Keratinocyte (primary cell): ENCODE measurements around the gene CCDC7. TPM values are rescaled to one million over a fixed set of nuclear protein-coding genes. Genes with fewer than 3 reads are reported as not detected.

Source experiments
- DNase-seq: peaks from one replicate; pipeline ENCODE4 v3.0.0-alpha.2; 2011; ENCODE audit warnings: low read depth, missing footprints, low spot score
- FAIRE-seq: peaks from 2 replicates; lab custom pipeline; 2011; peaks lifted over from hg19 to GRCh38; lab: Jason Lieb, UNC
- H2AFZ ChIP-seq: 2 replicates; pipeline ENCODE4 v1.6.0; 2012; ENCODE audit warnings: low read length, control low read depth, inconsistent platforms; ENCODE audit not compliant: control insufficient read depth
- H3K27ac ChIP-seq: 2 replicates; pipeline ENCODE4 v1.5.1; 2011; ENCODE audit warnings: low read length; ENCODE audit not compliant: control insufficient read depth, insufficient read depth
- H3K27me3 ChIP-seq: 3 replicates; pipeline ENCODE4 v1.6.0; 2011; ENCODE audit warnings: low read length; ENCODE audit not compliant: control insufficient read depth, insufficient read depth; ENCODE audit errors: extremely low read depth
- H3K36me3 ChIP-seq, 2 experiments: 2 replicates in 1 of 2; 3 replicates in 1 of 2; pipeline ENCODE4 v1.5.1; 2011; ENCODE audit warnings: low read length in 2 of 2, mild to moderate bottlenecking in 1 of 2; ENCODE audit not compliant: control insufficient read depth in 2 of 2, insufficient read depth in 2 of 2; ENCODE audit errors: extremely low read depth in 1 of 2
- H3K4me1 ChIP-seq: 3 replicates; pipeline ENCODE4 v1.5.1; 2011; ENCODE audit warnings: low read length; ENCODE audit not compliant: control insufficient read depth, insufficient read depth; ENCODE audit errors: extremely low read depth
- H3K4me2 ChIP-seq: 3 replicates; pipeline ENCODE4 v1.6.0; 2011; ENCODE audit warnings: low read depth, low read length; ENCODE audit not compliant: control insufficient read depth, insufficient read depth; ENCODE audit errors: extremely low read depth
- H3K4me3 ChIP-seq, 3 experiments: fragments of 200-600 bp in 1 of 3; sonication (generic) in 1 of 3; 2 replicates in 2 of 3; 3 replicates in 1 of 3; pipeline ENCODE4 v1.5.1; 2011 to 2016; ENCODE audit warnings: low read length in 3 of 3, mild to moderate bottlenecking in 3 of 3, control low read depth in 2 of 3, inconsistent platforms in 1 of 3, low read depth in 1 of 3, mixed read lengths in 1 of 3, mixed run types in 1 of 3, moderate library complexity in 1 of 3; ENCODE audit not compliant: control insufficient read depth in 2 of 3, insufficient read depth in 2 of 3; ENCODE audit errors: extremely low read depth in 1 of 3
- H3K79me2 ChIP-seq: 2 replicates; pipeline ENCODE4 v1.6.0; 2012; ENCODE audit warnings: low read length; ENCODE audit not compliant: control insufficient read depth, insufficient read depth
- H3K9ac ChIP-seq: 3 replicates; pipeline ENCODE4 v1.6.0; 2011; ENCODE audit warnings: low read length; ENCODE audit not compliant: control insufficient read depth, insufficient read depth; ENCODE audit errors: extremely low read depth
- H3K9me1 ChIP-seq: 3 replicates; pipeline ENCODE4 v1.6.0; 2011; ENCODE audit warnings: low read length; ENCODE audit not compliant: control insufficient read depth, insufficient read depth; ENCODE audit errors: extremely low read depth
- H3K9me3 ChIP-seq: 2 replicates; pipeline ENCODE4 v1.5.1; 2012; ENCODE audit warnings: low read depth, low read length; ENCODE audit not compliant: control insufficient read depth
- H4K20me1 ChIP-seq: 3 replicates; pipeline ENCODE4 v1.6.0; 2011; ENCODE audit warnings: low read length; ENCODE audit not compliant: control insufficient read depth, insufficient read depth; ENCODE audit errors: extremely low read depth
- EZH2 ChIP-seq: IDR thresholded peaks from one replicate; pipeline ENCODE4 v1.6.1; 2012; ENCODE audit warnings: inconsistent platforms, mild to moderate bottlenecking, low read length, moderate library complexity
- dilution Hi-C: fragments of 300-500 bp; cut with MboI; formaldehyde crosslinking; loops from one replicate; pipeline ENCODE4 v1.7.0; 2020; ENCODE audit warnings: low sequenced_read_pairs; ENCODE audit not compliant: extremely low pct_ligation_motif_present
- polyA plus RNA-seq, 5 experiments: library from polyadenylated mRNA; depleted of rRNA in 3 of 5; stranded (reverse) in 3 of 5; stranded (forward) in 1 of 5; unstranded in 1 of 5; fragments of >200 nt; gene quantifications; 1 replicate in 1 of 5; 2 replicates in 3 of 5; 3 replicates in 1 of 5; pipeline versions ENCODE4 v1.2.1 to v1.2.3, GENCODE V29; 2011 to 2012; ENCODE audit warnings: missing spikeins in 2 of 5, low read depth in 1 of 5, low replicate concordance in 1 of 5
- TF ChIP-seq, protein P1 (sequence below), 3 experiments: IDR thresholded peaks in 1 of 3; conservative IDR thresholded peaks in 1 of 3; optimal IDR thresholded peaks in 1 of 3; 2 replicates in 2 of 3; 3 replicates in 1 of 3; pipeline versions ENCODE3 to v1.5.1; 2011; ENCODE audit warnings: low read length in 3 of 3, mild to moderate bottlenecking in 3 of 3, moderate library complexity in 2 of 3, control low read depth in 1 of 3, inconsistent platforms in 1 of 3; ENCODE audit not compliant: insufficient read depth in 2 of 3; ENCODE audit errors: extremely low read depth in 1 of 3

Gene CCDC7
- polyA plus RNA-seq, 1 donor (not counting 4 experiments of a cell fraction or from before 2014, with no cell fraction given): 1.1 TPM

- Histone ChIP-seq H2AFZ (no peak overlapping the region), H4K20me1 (no peaks in the 10 kb centered on the region), H3K9me3 (no peaks in the 10 kb centered on the region), H3K27ac (no peak overlapping the region), H3K4me2 (no peak overlapping the region), H3K79me2 (no peaks in the 10 kb centered on the region), H3K36me3 (no peaks in the 10 kb centered on the region), H3K4me1 (peaks cover 14% of the 10 kb centered on the region), H3K4me3 (no peak overlapping the region), H3K9ac (no peak overlapping the region), H3K27me3 (no peaks in the 10 kb centered on the region), H3K9me1 (no peaks in the 10 kb centered on the region)
- dilution Hi-C loops: no loop called here
- DNase-seq (no peak), FAIRE-seq (no peak)
- TF ChIP-seq, protein P1, sequence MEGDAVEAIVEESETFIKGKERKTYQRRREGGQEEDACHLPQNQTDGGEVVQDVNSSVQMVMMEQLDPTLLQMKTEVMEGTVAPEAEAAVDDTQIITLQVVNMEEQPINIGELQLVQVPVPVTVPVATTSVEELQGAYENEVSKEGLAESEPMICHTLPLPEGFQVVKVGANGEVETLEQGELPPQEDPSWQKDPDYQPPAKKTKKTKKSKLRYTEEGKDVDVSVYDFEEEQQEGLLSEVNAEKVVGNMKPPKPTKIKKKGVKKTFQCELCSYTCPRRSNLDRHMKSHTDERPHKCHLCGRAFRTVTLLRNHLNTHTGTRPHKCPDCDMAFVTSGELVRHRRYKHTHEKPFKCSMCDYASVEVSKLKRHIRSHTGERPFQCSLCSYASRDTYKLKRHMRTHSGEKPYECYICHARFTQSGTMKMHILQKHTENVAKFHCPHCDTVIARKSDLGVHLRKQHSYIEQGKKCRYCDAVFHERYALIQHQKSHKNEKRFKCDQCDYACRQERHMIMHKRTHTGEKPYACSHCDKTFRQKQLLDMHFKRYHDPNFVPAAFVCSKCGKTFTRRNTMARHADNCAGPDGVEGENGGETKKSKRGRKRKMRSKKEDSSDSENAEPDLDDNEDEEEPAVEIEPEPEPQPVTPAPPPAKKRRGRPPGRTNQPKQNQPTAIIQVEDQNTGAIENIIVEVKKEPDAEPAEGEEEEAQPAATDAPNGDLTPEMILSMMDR (optimal IDR thresholded peaks at IDR 0.05 in 1 of 3, IDR thresholded peaks at IDR 0.05 in 1 of 3, conservative IDR thresholded peaks at IDR 0.05 in 1 of 3; ENCODE audit: extremely low read depth in 1 of 3, insufficient read depth in 2 of 3, low read length in 3 of 3): no peak
- TF ChIP-seq EZH2: no peak
These were observed 36.2 kb upstream of the CCDC7 start for GRCh38 chr10:32409741-32410140.

DNA sequence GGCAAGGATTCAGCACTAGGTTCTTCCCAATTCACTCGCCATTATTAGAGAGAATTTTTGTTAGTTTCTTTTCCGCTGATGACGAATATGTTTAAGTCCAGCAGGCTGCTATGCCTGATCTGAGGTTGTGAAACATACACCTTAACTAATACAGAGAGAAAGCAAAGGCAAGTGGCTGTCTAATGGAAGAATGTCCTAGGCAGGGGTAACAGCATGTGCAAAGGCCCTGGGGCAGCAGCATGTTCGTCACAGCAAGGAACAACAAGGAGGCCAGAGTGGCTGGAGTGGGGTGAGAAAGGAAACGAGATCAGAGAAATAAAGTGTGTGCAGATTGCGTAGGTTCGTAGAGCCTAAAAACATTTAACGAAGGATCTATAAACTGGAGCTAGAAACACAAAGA is 35.4 kb upstream of the CCDC7 start:
- no peak for FAIRE-seq
- TF ChIP-seq EZH2: no peak

More for the DNA sequence above, 35.4 kb upstream of the CCDC7 start:
- no peak overlapping the region for H3K27ac ChIP-seq
- no peaks in the 10 kb centered on the region for H4K20me1 ChIP-seq
- peaks cover 14% of the 10 kb centered on the region for H3K4me1 ChIP-seq
- dilution Hi-C loops: no loop called here
- no peaks in the 10 kb centered on the region for H3K9me3 ChIP-seq
- no peaks in the 10 kb centered on the region for H3K36me3 ChIP-seq
- H3K4me3 ChIP-seq: no peak overlapping the region
- H3K4me2 ChIP-seq: no peak overlapping the region
- H3K79me2 ChIP-seq: no peaks in the 10 kb centered on the region
- no peak overlapping the region for H2AFZ ChIP-seq
- DNase-seq: no peak
- H3K9me1 ChIP-seq: no peaks in the 10 kb centered on the region
- H3K9ac ChIP-seq: no peak overlapping the region
- H3K27me3 ChIP-seq: no peaks in the 10 kb centered on the region
